HG02981 (cell line): ENCODE data around the gene PPOX.

Source experiments
- ATAC-seq: cut with Tn5 transposase; IDR thresholded peaks from one replicate; pipeline ENCODE4 v1.9.1; 2021; ENCODE audit warnings: mild to moderate bottlenecking, moderate library complexity; ENCODE audit not compliant: unreplicated experiment

Gene PPOX

GRCh38 chr1:161219078-161219892 lies 53.1 kb downstream of the PPOX start:
- no peak for ATAC-seq

DNA sequence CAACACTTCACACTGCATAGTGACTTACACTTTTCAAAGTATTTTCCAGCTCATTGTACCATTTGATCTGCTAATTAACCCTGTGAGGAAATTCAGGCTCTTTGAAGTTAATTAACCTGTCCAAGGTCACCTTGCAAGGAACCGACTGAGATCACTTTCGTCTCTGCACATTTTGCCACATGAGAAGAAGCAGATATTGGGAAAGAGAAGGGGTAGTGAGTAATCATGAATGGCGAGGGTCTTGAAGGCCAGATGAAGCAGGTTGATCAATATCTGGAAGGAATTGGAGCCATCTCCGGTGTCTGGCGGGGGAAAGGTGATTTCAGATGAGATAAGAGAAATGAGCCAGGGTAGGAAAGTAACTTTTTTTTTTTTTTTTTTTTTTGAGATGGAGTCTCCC lies 53.8 kb downstream of the PPOX start:
- no peak for ATAC-seq
